WTC11 (cell line): ENCODE measurements around the gene COPS7A. TPM values are rescaled to one million over a fixed set of nuclear protein-coding genes. Genes with fewer than 3 reads are reported as not detected.
A peak's percentile ranks its signal among the peaks of the same experiment; 100 is the strongest.

Experiments
- ATAC-seq: fragments of 200-7000 bp; cut with Tn5 transposase; 2 replicates; pipeline ENCODE4 v1.10.0; 2021; ENCODE audit warnings: mild to moderate bottlenecking, moderate library complexity
- CTCF ChIA-PET: fragments of 300-600 bp; sonication (Branson Sonifier 250); formaldehyde crosslinking; loops from one replicate; lab custom pipeline; 2021; ENCODE audit warnings: antibody characterized with exemption; lab: Charles Lee
- POLR2A ChIA-PET: fragments of 350-600 bp; sonication (Branson Sonifier 250); formaldehyde crosslinking; loops from one replicate; lab custom pipeline; 2021; ENCODE audit warnings: antibody characterized with exemption; lab: Charles Lee
- DNase-seq: peaks from one replicate; pipeline ENCODE4 v3.0.0; 2021; ENCODE audit warnings: low spot score
- H3K27ac Mint-ChIP-seq: 2 replicates; pipeline ENCODE4 v1.8.0; 2021; ENCODE audit warnings: mixed read lengths
- H3K27me3 Mint-ChIP-seq: 2 replicates; pipeline ENCODE4 v1.8.0; 2021; ENCODE audit warnings: low read depth, mild to moderate bottlenecking, moderate library complexity, mixed read lengths
- H3K36me3 Mint-ChIP-seq: 2 replicates; pipeline ENCODE4 v1.8.0; 2021; ENCODE audit warnings: mixed read lengths
- H3K4me1 Mint-ChIP-seq: 2 replicates; pipeline ENCODE4 v1.8.0; 2022; ENCODE audit warnings: mixed read lengths
- H3K4me3 Mint-ChIP-seq: 2 replicates; pipeline ENCODE4 v1.8.0; 2021; ENCODE audit warnings: mild to moderate bottlenecking, moderate library complexity, mixed read lengths
- H3K9me3 Mint-ChIP-seq: 2 replicates; pipeline ENCODE4 v1.8.0; 2021; ENCODE audit warnings: mixed read lengths
- AFF4 ChIP-seq: sonication (generic); formaldehyde crosslinking; IDR thresholded peaks from 2 replicates; pipeline ENCODE4 v1.8.1; 2023; ENCODE audit warnings: mild to moderate bottlenecking, missing genetic modification reagents, borderline replicate concordance
- HMGXB4 ChIP-seq: sonication (generic); formaldehyde crosslinking; IDR thresholded peaks from 2 replicates; pipeline ENCODE4 v1.8.1; 2023; ENCODE audit warnings: mild to moderate bottlenecking, moderate library complexity, missing genetic modification reagents
- IRF1 ChIP-seq: sonication (generic); formaldehyde crosslinking; IDR thresholded peaks from 2 replicates; pipeline ENCODE4 v1.8.0; 2023; ENCODE audit warnings: missing genetic modification reagents
- IRF2 ChIP-seq: sonication (generic); formaldehyde crosslinking; IDR thresholded peaks from 2 replicates; pipeline ENCODE4 v1.8.0; 2022; ENCODE audit warnings: low read depth, missing genetic modification reagents, borderline replicate concordance
- JUN ChIP-seq: sonication (generic); formaldehyde crosslinking; IDR thresholded peaks from 2 replicates; pipeline ENCODE4 v1.8.0; 2023; ENCODE audit warnings: mild to moderate bottlenecking, missing genetic modification reagents
- KAT7 ChIP-seq: sonication (generic); formaldehyde crosslinking; IDR thresholded peaks from 2 replicates; pipeline ENCODE4 v1.8.1; 2023; ENCODE audit warnings: missing genetic modification reagents, mild to moderate bottlenecking, borderline replicate concordance
- MAX ChIP-seq: sonication (generic); formaldehyde crosslinking; IDR thresholded peaks from 2 replicates; pipeline ENCODE4 v1.8.0; 2022; ENCODE audit warnings: mild to moderate bottlenecking, missing genetic modification reagents
- MXD4 ChIP-seq: fragments of 250-450 bp; sonication (Bioruptor Pico); IDR thresholded peaks from 2 replicates; pipeline ENCODE4 v1.8.0; 2021; ENCODE audit warnings: mild to moderate bottlenecking, moderate library complexity, borderline replicate concordance
- NFYB ChIP-seq: sonication (generic); formaldehyde crosslinking; conservative IDR thresholded peaks from 2 replicates; pipeline ENCODE4 v1.8.0; 2022; ENCODE audit warnings: low read depth, missing genetic modification reagents
- NR1H2 ChIP-seq: sonication (generic); formaldehyde crosslinking; IDR thresholded peaks from 2 replicates; pipeline ENCODE4 v1.9.0; 2021; ENCODE audit warnings: mild to moderate bottlenecking, moderate library complexity, missing genetic modification reagents
- NR2C2 ChIP-seq: sonication (generic); formaldehyde crosslinking; IDR thresholded peaks from 2 replicates; pipeline ENCODE4 v1.8.0; 2022; ENCODE audit warnings: mild to moderate bottlenecking, missing genetic modification reagents
- PRDM15 ChIP-seq: sonication (generic); formaldehyde crosslinking; IDR thresholded peaks from 2 replicates; pipeline ENCODE4 v1.8.0; 2022; ENCODE audit warnings: missing genetic modification reagents
- SMAD3 ChIP-seq: sonication (generic); formaldehyde crosslinking; IDR thresholded peaks from 2 replicates; pipeline ENCODE4 v1.8.0; 2022; ENCODE audit warnings: missing genetic modification reagents, mild to moderate bottlenecking, borderline replicate concordance
- TP53 ChIP-seq: sonication (generic); formaldehyde crosslinking; IDR thresholded peaks from 2 replicates; pipeline ENCODE4 v1.8.1; 2023; ENCODE audit warnings: mild to moderate bottlenecking, missing genetic modification reagents
- ZNF232 ChIP-seq: sonication (generic); formaldehyde crosslinking; IDR thresholded peaks from 2 replicates; pipeline ENCODE4 v1.8.0; 2022; ENCODE audit warnings: mild to moderate bottlenecking, missing genetic modification reagents
- total RNA-seq: library from RNA; stranded (reverse); gene quantifications from 3 replicates; pipeline ENCODE4 v1.2.3, GENCODE V29; 2021
- TF ChIP-seq, protein P1 (sequence below): sonication (generic); formaldehyde crosslinking; IDR thresholded peaks from 2 replicates; pipeline ENCODE4 v1.8.1; 2022; ENCODE audit warnings: low read depth, mild to moderate bottlenecking, moderate library complexity, missing genetic modification reagents, borderline replicate concordance

The COPS7A gene
- total RNA-seq, 1 experiment from 2014 or later, result 41.4 TPM

- TF ChIP-seq IRF1 (CRISPR knock-in tag) (no peak), AFF4 (CRISPR knock-in tag) (no peak), ZNF232 (CRISPR knock-in tag) (no peak), TP53 (no peak), KAT7 (CRISPR knock-in tag) (no peak), MXD4 (CRISPR knock-in tag) (no peak)
- TF ChIP-seq, protein P1, sequence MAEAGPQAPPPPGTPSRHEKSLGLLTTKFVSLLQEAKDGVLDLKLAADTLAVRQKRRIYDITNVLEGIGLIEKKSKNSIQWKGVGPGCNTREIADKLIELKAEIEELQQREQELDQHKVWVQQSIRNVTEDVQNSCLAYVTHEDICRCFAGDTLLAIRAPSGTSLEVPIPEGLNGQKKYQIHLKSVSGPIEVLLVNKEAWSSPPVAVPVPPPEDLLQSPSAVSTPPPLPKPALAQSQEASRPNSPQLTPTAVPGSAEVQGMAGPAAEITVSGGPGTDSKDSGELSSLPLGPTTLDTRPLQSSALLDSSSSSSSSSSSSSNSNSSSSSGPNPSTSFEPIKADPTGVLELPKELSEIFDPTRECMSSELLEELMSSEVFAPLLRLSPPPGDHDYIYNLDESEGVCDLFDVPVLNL (CRISPR knock-in tag), result no peak
- H3K27me3 Mint-ChIP-seq, result no peaks in the 10 kb centered on the region
- CTCF ChIA-PET, result interaction anchor here (4.5 kb wide), 1 partner anchor 73 kb away, joined by 112 read pairs; the partner anchor contains the start of gene GPR162
- DNase-seq, result no peak
- no peaks in the 10 kb centered on the region for H3K9me3 Mint-ChIP-seq
- POLR2A ChIA-PET, result no interaction called here
- peaks cover 20% of the 10 kb centered on the region for H3K4me1 Mint-ChIP-seq
- no peak overlapping the region for H3K4me3 Mint-ChIP-seq
- peaks cover 52% of the 10 kb centered on the region for H3K36me3 Mint-ChIP-seq
- no peak for ATAC-seq
- no peak overlapping the region for H3K27ac Mint-ChIP-seq
Observed at GRCh38 chr12:6750506-6750905, 26.7 kb downstream of the COPS7A start.

- no peak for ATAC-seq
- no peaks in the 10 kb centered on the region for H3K27me3 Mint-ChIP-seq
- H3K9me3 Mint-ChIP-seq, result no peaks in the 10 kb centered on the region
- TF ChIP-seq JUN (CRISPR knock-in tag), result no peak
- no peak for TF ChIP-seq NR1H2 (CRISPR knock-in tag)
- no peak for TF ChIP-seq MAX (CRISPR knock-in tag)
- TF ChIP-seq ZNF232 (CRISPR knock-in tag), result no peak
- DNase-seq, result no peak
- peaks cover 48% of the 10 kb centered on the region for H3K36me3 Mint-ChIP-seq
- peaks cover 20% of the 10 kb centered on the region for H3K4me1 Mint-ChIP-seq
- CTCF ChIA-PET, result interaction anchor here (0.6 to 7.7 kb wide), 16 partner anchors 8 to 174 kb away, joined by 4 to 234 read pairs (median 20); partner anchors contain the start of genes CDCA3, COPS7A, GNB3 and GPR162
- H3K4me3 Mint-ChIP-seq, result peak overlapping the region; percentile 92
- POLR2A ChIA-PET, result interaction anchor here (1.1 to 5.1 kb wide), 5 partner anchors 16 to 100 kb away, joined by 3 to 84 read pairs (median 22); partner anchors contain the start of genes CDCA3, COPS7A, PTMS and USP5
- H3K27ac Mint-ChIP-seq, result no peak overlapping the region; the same call in 1 of the 2 replicates
Observed at GRCh38 chr12:6751767-6752166, 27.9 kb downstream of the COPS7A start.

- peak overlapping the region; percentile 85 for H3K27ac Mint-ChIP-seq
- DNase-seq, result peak; percentile 54
- H3K4me1 Mint-ChIP-seq, result peaks cover 24% of the 10 kb centered on the region
- H3K36me3 Mint-ChIP-seq, result peaks cover 44% of the 10 kb centered on the region
- peak; percentile 7 for ATAC-seq
- TF ChIP-seq SMAD3 (CRISPR knock-in tag), result 0 out of 2 replicates have a peak, but pooled peaks have one; percentile 28
- 0 out of 2 replicates have a peak, but pooled peaks have one; percentile 48 for TF ChIP-seq JUN (CRISPR knock-in tag)
- no peak for TF ChIP-seq MAX (CRISPR knock-in tag)
- TF ChIP-seq NFYB (CRISPR knock-in tag), result 0 out of 2 replicates have a peak, but pooled peaks have one; percentile 32
- no peak for TF ChIP-seq NR2C2 (CRISPR knock-in tag)
- TF ChIP-seq HMGXB4, result no peak
- no peak for TF ChIP-seq IRF2 (CRISPR knock-in tag)
- TF ChIP-seq PRDM15, result peak; percentile 58; the same call in 1 of the 2 replicates
- CTCF ChIA-PET, result interaction anchor here (0.6 to 7.7 kb wide), 27 partner anchors 8 to 209 kb away, joined by 3 to 234 read pairs (median 10); partner anchors contain the start of genes CDCA3, COPS7A, GNB3 and GPR162
- H3K27me3 Mint-ChIP-seq, result no peaks in the 10 kb centered on the region
- H3K9me3 Mint-ChIP-seq, result no peaks in the 10 kb centered on the region
- POLR2A ChIA-PET, result interaction anchor here (0.5 to 5.1 kb wide), 19 partner anchors 15 to 616 kb away, joined by 3 to 84 read pairs (median 4); partner anchors contain the start of genes CDCA3, COPS7A, GPR162 and PTMS
- peak overlapping the region; percentile 92 for H3K4me3 Mint-ChIP-seq
Observed at GRCh38 chr12:6752167-6752920, 28.5 kb downstream of the COPS7A start.
